Liver (tissue), 9 donors: ENCODE measurements around the gene TP53INP2. TPM values are rescaled to one million over a fixed set of nuclear protein-coding genes. Genes with fewer than 3 reads are reported as not detected.
A peak's percentile ranks its signal among the peaks of the same experiment; 100 is the strongest.

ENCODE experiments used
- DNase-seq: peaks from one replicate; pipeline ENCODE4 v3.0.0-alpha.2; 2017; ENCODE audit warnings: low spot score
- H3K27ac ChIP-seq, 2 donors: one replicate each; pipeline ENCODE4 v1.7.0; 2013; ENCODE audit warnings: inconsistent platforms in 2 of 2, low read length in 2 of 2, control low read depth in 1 of 2, low read depth in 1 of 2, mild to moderate bottlenecking in 1 of 2
- H3K27me3 ChIP-seq, 4 donors: one replicate each; pipeline versions ENCODE4 v1.6.1 to v1.7.0; 2013; ENCODE audit warnings: low read length in 3 of 4, inconsistent platforms in 1 of 4, mild to moderate bottlenecking in 1 of 4, moderate library complexity in 1 of 4; ENCODE audit not compliant: control insufficient read depth in 4 of 4, insufficient read depth in 4 of 4
- H3K36me3 ChIP-seq, 4 donors: one replicate each; pipeline versions ENCODE4 v1.6.1 to v1.7.0; 2013; ENCODE audit warnings: low read length in 3 of 4, mild to moderate bottlenecking in 3 of 4, low read depth in 1 of 4, moderate library complexity in 1 of 4; ENCODE audit not compliant: control insufficient read depth in 4 of 4, insufficient read depth in 3 of 4
- H3K4me1 ChIP-seq, 4 donors: one replicate each; pipeline versions ENCODE4 v1.6.1 to v1.7.0; 2013; ENCODE audit warnings: low read length in 3 of 4, mild to moderate bottlenecking in 3 of 4, moderate library complexity in 1 of 4; ENCODE audit not compliant: control insufficient read depth in 4 of 4, insufficient read depth in 4 of 4
- H3K4me3 ChIP-seq, 3 donors: one replicate each; pipeline versions ENCODE4 v1.6.1 to v1.7.0; 2013; ENCODE audit warnings: low read length in 3 of 3, control low read depth in 1 of 3, low read depth in 1 of 3, mild to moderate bottlenecking in 1 of 3
- H3K9ac ChIP-seq, 2 donors: one replicate each; pipeline ENCODE4 v1.7.0; 2013; ENCODE audit warnings: low read length in 2 of 2, mild to moderate bottlenecking in 2 of 2, moderate library complexity in 2 of 2, control low read depth in 1 of 2, low read depth in 1 of 2
- H3K9me3 ChIP-seq, 4 donors: one replicate each; pipeline versions ENCODE4 v1.6.1 to v1.7.0; 2013; ENCODE audit warnings: low read length in 3 of 4; ENCODE audit not compliant: control insufficient read depth in 4 of 4
- ATF3 ChIP-seq: IDR thresholded peaks from 2 replicates; pipeline ENCODE4 v1.6.1; 2016; ENCODE audit warnings: antibody characterized with exemption
- CTCF ChIP-seq: fragments of 150-350 bp; IDR thresholded peaks from 2 replicates; pipeline ENCODE4 v1.5.1; 2017; ENCODE audit warnings: improper control_type of control experiment, low read depth, low read length; ENCODE audit not compliant: missing input control
- EGR1 ChIP-seq, 2 donors: IDR thresholded peaks; 2 replicates each; pipeline ENCODE4 v1.6.1; 2016 to 2018; ENCODE audit warnings: antibody characterized with exemption in 2 of 2, low read depth in 2 of 2
- FOXA1 ChIP-seq: IDR thresholded peaks from 2 replicates; pipeline ENCODE4 v1.6.1; 2016; ENCODE audit warnings: antibody characterized with exemption
- FOXA2 ChIP-seq: IDR thresholded peaks from 2 replicates; pipeline ENCODE4 v1.6.1; 2016; ENCODE audit warnings: antibody characterized with exemption
- GABPA ChIP-seq, 2 donors: IDR thresholded peaks in 1 of 2; conservative IDR thresholded peaks in 1 of 2; 2 replicates each; pipeline ENCODE4 v1.6.1; 2016; ENCODE audit warnings: antibody characterized with exemption in 2 of 2, mild to moderate bottlenecking in 1 of 2, moderate library complexity in 1 of 2
- HNF4A ChIP-seq, 2 donors: conservative IDR thresholded peaks; 2 replicates each; pipeline ENCODE4 v1.6.1; 2016; ENCODE audit warnings: antibody characterized with exemption in 2 of 2, mild to moderate bottlenecking in 2 of 2
- HNF4G ChIP-seq: IDR thresholded peaks from 2 replicates; pipeline ENCODE4 v1.6.1; 2016; ENCODE audit warnings: antibody characterized with exemption
- JUND ChIP-seq, 2 donors: IDR thresholded peaks; 2 replicates each; pipeline ENCODE4 v1.6.1; 2016; ENCODE audit warnings: antibody characterized with exemption in 2 of 2
- NR2F2 ChIP-seq: IDR thresholded peaks from 2 replicates; pipeline ENCODE4 v1.6.1; 2016; ENCODE audit warnings: antibody characterized with exemption
- RAD21 ChIP-seq, 2 donors: IDR thresholded peaks; 2 replicates each; pipeline ENCODE4 v1.6.1; 2016; ENCODE audit warnings: antibody characterized with exemption in 2 of 2, mild to moderate bottlenecking in 2 of 2
- RXRA ChIP-seq, 2 donors: IDR thresholded peaks; 2 replicates each; pipeline ENCODE4 v1.6.1; 2017 to 2018; ENCODE audit warnings: antibody characterized with exemption in 2 of 2, mild to moderate bottlenecking in 1 of 2
- SP1 ChIP-seq: IDR thresholded peaks from 2 replicates; pipeline ENCODE4 v1.6.1; 2018; ENCODE audit warnings: antibody characterized with exemption, mild to moderate bottlenecking
- TAF1 ChIP-seq: conservative IDR thresholded peaks from 2 replicates; pipeline ENCODE4 v1.6.1; 2016; ENCODE audit warnings: antibody characterized with exemption, mild to moderate bottlenecking
- YY1 ChIP-seq: IDR thresholded peaks from 2 replicates; pipeline ENCODE4 v1.6.1; 2016; ENCODE audit warnings: antibody characterized with exemption, mild to moderate bottlenecking
- ZBTB33 ChIP-seq: IDR thresholded peaks from 2 replicates; pipeline ENCODE4 v1.6.1; 2016; ENCODE audit warnings: antibody characterized with exemption
- WGBS: extraction: QIAGEN DNeasy Blood & Tissue Kit; methylation state at CpG from one replicate; pipeline ENCODE4 v1.1.7; 2013; 5-methylcytosine and 5-hydroxymethylcytosine counted together
- polyA plus RNA-seq, 2 donors: library from polyadenylated mRNA; stranded (reverse) in 1 of 2; unstranded in 1 of 2; fragments of 200-250 nt in 1 of 2; fragments of >200 nt in 1 of 2; fragmentation: Nextera tagmentation in 1 of 2; extraction: Ambion mirVana in 1 of 2; gene quantifications; one replicate each; pipeline versions ENCODE4 v1.2.1 to v1.2.3, GENCODE V29; 2013 to 2015
- total RNA-seq, 2 donors: library from RNA; depleted of rRNA; stranded (reverse); fragments of >200 nt; gene quantifications; one replicate each; pipeline ENCODE4 v1.2.3, GENCODE V29; 2014
- TF ChIP-seq, protein P1 (sequence below): IDR thresholded peaks from 2 replicates; pipeline ENCODE4 v1.6.1; 2016; ENCODE audit warnings: antibody characterized with exemption
- TF ChIP-seq, protein P2 (sequence below): IDR thresholded peaks from 2 replicates; pipeline ENCODE4 v1.6.1; 2016; ENCODE audit warnings: antibody characterized with exemption, mild to moderate bottlenecking
- donor health status: healthy.
- donor health status: healthy.
- donor health status: healthy.
- donor health status: healthy.
- donor health status: healthy.

The TP53INP2 gene
- total and polyA plus RNA-seq, 4 donors, result 3.0 to 14.5 (median 7.0) TPM

DNA sequence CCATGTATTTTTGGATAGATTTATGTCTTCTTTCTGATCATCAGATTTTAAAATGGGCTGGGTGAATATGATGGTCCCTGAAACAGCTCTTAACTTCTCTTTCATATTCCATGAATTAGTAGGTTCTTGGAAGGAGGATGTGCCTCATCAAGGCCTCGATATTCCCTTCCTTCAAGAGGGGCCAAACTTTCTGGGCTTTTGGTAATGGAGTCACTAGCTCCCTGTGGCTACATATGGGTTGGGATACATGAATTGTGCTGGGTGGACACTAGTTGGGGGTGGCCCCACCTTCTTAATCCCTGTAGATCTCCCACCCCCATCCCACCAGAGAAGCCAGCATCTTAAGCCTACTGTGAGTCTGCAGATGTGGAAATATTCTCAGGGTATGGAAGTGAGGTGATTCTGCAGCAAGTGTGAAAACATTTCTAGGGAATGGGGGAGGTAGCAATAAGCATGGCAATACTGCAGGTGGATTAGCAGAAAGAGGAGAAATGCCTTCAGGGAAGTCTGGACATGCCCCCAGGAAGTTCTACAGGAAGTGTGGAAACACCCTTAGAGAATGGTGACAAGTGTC is 2.2 kb downstream of the TP53INP2 start (continued):
- TF ChIP-seq CTCF, result no peak
- TF ChIP-seq FOXA1, result no peak
- TF ChIP-seq ZBTB33, result no peak

GRCh38 chr20:34706912-34707784 is 3.0 kb downstream of the TP53INP2 start:
- H3K4me3 ChIP-seq, result no peak overlapping the region
- H3K36me3 ChIP-seq, result peaks cover 0 to 2% (median 0%) of the 10 kb centered on the region in 4 donors
- H3K27me3 ChIP-seq, result no peaks in the 10 kb centered on the region
- TF ChIP-seq SP1 (peak; percentile 71), FOXA1 (peak; percentile 17), NR2F2 (no peak), HNF4G (peak; percentile 70), RXRA (IDR thresholded peaks at IDR 0.05) (peak; percentile 69 to 72), ZBTB33 (peak; percentile 24), RAD21 (IDR thresholded peaks at IDR 0.05) (peak in 1 of 2 donors; percentile 40), GABPA (IDR thresholded peaks at IDR 0.05 in 1 of 2, conservative IDR thresholded peaks at IDR 0.05 in 1 of 2) (no peak), HNF4A (conservative IDR thresholded peaks at IDR 0.05) (peak; percentile 94 to 98), CTCF (no peak), JUND (IDR thresholded peaks at IDR 0.05) (peak in 1 of 2 donors; percentile 76), EGR1 (IDR thresholded peaks at IDR 0.05; ENCODE audit: low read depth in 2 of 2) (no peak), TAF1 (no peak), YY1 (peak; percentile 30), ATF3 (no peak), FOXA2 (peak; percentile 28)
- TF ChIP-seq, protein P1, sequence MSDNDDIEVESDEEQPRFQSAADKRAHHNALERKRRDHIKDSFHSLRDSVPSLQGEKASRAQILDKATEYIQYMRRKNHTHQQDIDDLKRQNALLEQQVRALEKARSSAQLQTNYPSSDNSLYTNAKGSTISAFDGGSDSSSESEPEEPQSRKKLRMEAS, result peak; percentile 40
- TF ChIP-seq, protein P2, sequence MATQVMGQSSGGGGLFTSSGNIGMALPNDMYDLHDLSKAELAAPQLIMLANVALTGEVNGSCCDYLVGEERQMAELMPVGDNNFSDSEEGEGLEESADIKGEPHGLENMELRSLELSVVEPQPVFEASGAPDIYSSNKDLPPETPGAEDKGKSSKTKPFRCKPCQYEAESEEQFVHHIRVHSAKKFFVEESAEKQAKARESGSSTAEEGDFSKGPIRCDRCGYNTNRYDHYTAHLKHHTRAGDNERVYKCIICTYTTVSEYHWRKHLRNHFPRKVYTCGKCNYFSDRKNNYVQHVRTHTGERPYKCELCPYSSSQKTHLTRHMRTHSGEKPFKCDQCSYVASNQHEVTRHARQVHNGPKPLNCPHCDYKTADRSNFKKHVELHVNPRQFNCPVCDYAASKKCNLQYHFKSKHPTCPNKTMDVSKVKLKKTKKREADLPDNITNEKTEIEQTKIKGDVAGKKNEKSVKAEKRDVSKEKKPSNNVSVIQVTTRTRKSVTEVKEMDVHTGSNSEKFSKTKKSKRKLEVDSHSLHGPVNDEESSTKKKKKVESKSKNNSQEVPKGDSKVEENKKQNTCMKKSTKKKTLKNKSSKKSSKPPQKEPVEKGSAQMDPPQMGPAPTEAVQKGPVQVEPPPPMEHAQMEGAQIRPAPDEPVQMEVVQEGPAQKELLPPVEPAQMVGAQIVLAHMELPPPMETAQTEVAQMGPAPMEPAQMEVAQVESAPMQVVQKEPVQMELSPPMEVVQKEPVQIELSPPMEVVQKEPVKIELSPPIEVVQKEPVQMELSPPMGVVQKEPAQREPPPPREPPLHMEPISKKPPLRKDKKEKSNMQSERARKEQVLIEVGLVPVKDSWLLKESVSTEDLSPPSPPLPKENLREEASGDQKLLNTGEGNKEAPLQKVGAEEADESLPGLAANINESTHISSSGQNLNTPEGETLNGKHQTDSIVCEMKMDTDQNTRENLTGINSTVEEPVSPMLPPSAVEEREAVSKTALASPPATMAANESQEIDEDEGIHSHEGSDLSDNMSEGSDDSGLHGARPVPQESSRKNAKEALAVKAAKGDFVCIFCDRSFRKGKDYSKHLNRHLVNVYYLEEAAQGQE, result peak; percentile 50
- H3K9me3 ChIP-seq, result no peaks in the 10 kb centered on the region
- 55% methylated on average over 3 of the region's 3 CpGs for WGBS
- H3K9ac ChIP-seq, result no peak overlapping the region
- peak overlapping the region; percentile 5 to 99 for H3K27ac ChIP-seq
- H3K4me1 ChIP-seq, result peaks cover 9 to 60% (median 50%) of the 10 kb centered on the region in 4 donors
- DNase-seq, result no peak
